Activated CD4-positive, alpha-beta T cell treated with anti-CD3 and anti-CD28 coated beads, Interleukin-2, amount 50 U/mL, for 48 hours (primary cell): ENCODE data around the gene SHLD3.
"Not testable (repeated sequence)": the region's sequence is repeated elsewhere in the genome, so short reads cannot be mapped to it uniquely, and the experiment has no call there.

ENCODE experiments used
- DNase-seq, 2 experiments: peaks; one replicate each; pipeline ENCODE4 v3.0.0-alpha.2; 2020

SHLD3 gene, protein sequence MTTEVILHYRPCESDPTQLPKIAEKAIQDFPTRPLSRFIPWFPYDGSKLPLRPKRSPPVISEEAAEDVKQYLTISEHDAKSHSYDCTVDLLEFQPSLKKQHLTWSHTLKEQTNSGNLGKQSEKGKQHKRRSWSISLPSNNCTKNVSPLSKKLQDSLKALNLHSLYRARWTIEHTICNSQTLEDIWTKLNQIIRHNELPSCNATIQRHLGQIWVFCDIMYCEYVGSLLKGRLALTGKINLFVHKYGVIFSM

DNA sequence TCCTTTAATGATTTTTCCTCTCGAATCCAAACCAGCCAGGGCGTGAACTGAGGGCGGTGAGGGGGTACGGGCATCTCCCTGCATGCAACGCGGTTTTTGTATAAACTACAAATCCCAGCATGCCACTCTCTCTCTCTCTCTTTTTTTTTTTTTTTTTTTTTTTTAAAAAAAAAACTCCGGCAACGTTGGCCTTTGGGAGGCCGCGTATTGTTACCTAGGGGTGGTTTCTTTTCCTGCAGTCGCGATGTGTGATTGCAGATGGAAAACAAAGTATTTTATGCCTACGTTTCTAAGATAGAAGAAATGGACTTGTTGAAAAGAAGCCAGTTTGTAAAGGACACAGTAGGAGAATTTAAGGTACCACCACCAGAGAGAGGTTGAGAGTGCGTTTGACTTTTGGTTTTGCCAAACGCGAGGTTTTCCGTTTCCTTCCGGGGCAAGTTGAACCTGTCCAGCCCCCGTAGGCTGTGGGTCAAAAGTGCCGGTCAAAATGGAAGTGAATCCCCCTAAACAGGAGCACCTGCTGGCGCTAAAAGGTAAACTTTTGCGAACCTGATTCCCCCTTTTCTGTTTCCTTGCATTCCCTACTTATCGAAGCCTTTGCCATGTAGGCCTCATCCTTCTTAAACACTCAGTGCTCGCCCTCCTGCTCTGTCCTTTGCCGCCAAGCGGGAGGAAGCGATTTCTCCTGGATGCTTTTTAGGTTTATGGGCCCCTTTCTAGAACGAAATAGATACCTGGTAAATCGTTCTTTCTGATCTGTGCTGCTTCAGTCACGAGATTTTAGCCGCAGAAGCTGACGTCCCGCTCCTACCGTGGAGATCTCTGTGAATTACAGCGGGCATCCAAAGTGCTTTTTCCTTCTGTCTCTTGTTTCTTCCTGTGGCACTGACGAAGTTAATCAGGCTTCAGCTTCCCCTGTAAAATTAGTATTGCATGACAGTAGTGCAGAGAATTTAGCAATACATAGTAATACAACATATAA lies at the start of gene SHLD3, which contains the start of gene TRAPPC13:
TSS of gene SHLD3 (plus strand) at position 457 of the 985 bp plus-strand sequence. CDS start 4,561 bp downstream, outside the sequence.
TSS of gene TRAPPC13 (plus strand) at position 457 of the 985 bp plus-strand sequence. CDS start at position 491, 34 bp downstream.
- DNase-seq, result peak; percentile 75 to 79

DNA sequence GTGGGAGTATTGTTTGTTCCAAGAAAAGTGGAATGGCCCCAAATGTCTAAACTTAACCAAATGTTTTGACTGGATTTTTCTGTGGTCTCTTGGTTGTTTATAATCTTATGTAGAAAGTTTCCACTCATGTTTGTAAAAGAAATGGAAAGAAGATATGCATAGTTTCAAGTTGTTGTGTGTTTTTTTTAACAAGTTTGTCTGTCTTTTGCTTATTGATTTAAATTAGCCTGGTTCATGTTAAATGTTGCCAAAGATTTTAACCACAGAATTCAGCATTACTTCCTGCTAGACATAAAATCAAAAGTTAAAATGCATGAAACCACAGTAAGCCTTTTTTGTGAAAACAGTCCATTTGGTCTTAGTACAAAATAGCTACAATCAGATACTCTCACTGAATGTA lies 47.7 kb upstream of the SHLD3 start:
- DNase-seq, result no peak

DNA sequence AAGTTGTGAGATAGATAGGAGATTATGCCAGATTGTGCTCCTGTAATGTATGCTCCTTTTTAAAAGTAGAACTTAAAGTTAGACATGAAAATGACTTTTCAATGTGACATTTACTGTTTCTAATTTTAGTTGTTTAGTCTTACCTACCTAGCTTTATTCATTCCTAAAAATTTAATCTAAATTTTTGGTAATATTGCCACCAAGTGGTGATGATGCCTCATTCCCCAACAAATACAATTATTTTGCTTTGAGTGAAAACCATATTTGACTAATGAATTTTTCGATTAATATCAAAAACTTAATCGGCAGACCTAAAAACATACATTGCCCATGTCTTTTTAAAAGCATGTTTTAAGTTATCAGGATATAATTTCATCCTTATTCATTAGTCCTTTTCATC lies 36.1 kb upstream of the SHLD3 start:
- no peak for DNase-seq

DNA sequence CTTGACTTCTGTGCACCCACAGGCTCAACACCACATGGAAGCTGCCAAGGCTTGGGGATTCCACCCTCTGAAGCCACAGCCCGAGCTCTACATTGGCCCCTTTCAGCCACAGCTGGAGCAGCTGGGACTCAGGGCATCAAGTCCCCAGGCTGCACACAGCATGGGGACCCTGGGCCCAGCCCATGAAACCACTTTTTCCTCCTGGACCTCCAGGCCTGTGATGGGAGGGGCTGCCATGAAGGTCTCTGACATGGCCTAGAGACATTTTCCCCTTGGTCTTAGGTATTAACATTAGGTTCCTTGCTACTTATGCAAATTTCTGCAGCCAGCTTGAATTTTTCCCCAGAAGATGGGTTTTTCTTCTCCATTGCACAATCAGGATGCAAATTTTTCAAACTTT lies 23.1 kb upstream of the SHLD3 start:
- not testable (repeated sequence) for DNase-seq

DNA sequence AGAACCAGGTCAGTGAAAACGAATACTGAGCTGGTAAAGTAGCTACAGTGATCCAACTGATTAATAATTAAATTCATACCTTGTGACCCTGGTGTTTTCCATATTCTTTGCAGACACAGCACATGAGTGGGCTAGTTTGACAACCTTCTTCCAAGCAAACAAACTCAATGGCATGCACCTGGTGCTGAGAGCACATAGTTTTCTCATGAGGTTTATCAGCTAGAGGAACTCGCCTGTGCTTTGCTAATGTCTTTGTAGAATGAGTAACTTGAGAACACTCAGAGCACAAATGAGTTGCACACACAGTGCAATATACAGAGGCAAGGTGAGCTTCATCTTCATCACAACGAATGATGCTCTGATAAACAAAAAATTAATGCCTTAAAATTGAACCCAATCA lies 13.3 kb upstream of the SHLD3 start:
- DNase-seq, result no peak

DNA sequence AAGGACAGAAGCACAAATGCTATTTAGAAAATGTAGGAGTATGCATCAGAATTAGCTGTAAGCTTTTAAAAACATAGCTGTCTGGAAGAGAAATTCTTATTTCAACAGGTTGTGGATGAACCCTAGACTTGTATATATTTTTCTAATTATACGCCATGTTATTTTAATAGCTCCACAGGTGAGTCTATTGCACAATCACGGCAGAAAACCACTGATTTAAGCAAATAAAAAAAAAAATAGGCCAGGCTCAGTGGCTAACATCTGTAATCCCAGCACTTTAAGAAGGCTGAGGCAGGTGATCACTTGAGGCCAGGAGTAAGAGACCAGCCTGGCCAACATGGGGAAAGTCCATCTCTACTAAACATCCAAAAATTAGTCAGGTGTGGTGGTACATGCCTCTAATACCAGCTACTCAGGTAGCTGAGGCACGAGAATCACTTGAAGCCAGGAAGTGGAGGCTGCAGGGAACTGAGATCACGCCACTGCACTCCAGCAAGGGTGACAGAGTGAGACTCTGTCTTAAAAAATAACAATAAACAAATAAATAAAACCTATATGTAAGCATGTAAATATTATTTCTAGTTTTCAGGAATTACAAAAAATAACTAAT lies 12.4 kb upstream of the SHLD3 start:
- DNase-seq, result no peak

DNA sequence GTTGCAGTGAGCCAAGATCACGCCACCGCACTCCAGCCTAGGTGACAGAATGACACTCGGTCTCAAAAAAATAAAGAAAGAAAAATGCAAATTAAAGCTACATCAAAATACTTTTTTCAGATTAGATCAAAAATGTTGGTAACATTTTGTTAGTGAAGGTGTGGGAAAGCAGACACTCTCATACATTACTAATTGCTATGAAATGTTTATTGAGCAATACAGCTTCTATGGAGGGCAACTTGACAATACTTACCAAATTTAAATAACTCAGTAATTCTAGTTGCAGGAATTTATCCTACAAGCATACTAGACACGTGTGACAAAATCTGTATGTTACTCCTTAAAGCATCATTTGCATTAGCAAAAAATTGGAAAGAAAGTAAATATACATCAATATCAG lies 4.8 kb upstream of the SHLD3 start:
- DNase-seq, result no peak

DNA sequence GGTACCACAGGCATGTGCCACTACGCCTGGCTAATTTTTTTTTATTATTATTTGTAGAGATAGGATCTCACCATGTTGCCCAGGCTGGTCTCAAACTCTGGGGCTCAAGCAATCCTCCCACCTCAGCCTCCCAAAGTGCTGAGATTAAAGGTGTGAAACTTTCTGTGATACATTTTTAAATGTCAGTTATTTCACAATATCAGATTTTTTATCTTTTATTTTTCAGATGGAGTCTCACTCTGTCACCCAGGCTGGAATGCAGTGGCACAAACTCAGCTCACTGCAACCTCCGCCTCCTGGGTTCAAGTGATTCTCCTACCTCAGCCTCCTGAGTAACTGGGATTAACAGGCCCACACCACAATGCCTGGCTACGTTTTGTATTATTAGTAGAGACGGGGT lies 2.9 kb upstream of the SHLD3 start:
- DNase-seq, result not testable (repeated sequence)

DNA sequence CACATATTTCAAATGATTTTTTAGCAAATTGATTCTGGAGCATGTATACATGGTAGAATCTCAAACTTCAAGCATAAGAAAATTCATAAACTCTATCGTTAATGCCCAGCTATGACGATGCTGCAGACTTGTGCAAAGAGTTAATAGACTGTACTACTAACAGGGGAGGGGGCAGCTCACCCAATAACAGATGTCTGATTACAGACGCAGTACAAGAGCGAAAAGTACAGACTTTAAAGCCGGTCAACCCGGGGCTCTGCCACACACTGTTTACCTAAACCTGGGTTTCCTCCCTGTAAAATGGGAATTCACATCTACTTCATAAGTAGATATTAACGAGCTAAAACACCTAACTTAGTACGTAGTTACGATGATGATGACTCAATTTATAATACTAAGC lies 1.3 kb upstream of the SHLD3 start:
- DNase-seq, result no peak

DNA sequence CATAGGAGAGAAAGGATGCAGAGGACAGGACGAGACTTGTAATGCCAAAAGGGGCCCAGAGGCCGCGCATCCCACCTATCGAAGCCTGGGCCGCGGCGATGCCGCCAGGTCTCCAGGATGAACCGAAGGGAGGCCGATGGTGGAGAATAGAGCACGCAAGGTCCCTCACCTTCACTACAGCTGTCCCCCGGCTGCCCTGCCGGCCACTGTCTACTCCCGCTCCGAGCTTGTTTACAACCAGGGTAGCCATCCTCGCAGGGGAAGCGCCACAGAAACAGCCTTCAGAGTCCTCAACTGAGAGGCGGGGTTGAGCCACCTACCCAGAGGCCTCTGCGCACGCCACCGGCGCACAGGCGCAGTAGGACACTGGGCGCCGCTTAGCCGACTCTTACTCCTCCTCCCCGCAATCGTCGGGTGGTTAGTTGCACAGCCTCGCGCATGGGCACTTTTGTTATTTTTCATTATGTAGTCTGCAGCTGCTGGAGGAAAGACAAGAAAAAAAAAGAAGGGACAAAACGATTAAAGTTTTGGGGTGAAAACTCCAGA lies 729 bp upstream of the SHLD3 start, which contains the start of gene TRIM23:
TSS of gene TRIM23 (minus strand) at position 309 of the 546 bp plus-strand sequence. CDS start at position 250, 59 bp downstream.
- peak; percentile 86 to 90 for DNase-seq

DNA sequence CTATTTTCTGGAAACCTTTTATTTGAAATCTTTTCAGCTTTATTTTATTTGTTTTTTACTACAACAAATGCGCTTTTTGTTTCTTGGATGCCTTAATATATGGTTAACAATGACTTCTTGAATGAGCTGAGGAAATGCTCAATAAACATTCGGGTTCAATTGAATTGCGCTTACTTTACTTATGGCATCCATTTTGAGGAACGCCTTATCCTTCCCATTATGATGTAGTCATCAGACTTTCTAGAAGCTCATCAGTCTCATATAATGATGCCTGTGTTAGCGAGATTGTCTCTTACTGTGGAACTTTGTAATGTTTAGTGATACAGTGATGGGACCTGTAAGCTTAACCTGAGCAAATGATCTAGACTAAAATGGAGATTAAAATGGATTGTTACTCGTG lies 916 bp downstream of the SHLD3 start:
- DNase-seq, result no peak

DNA sequence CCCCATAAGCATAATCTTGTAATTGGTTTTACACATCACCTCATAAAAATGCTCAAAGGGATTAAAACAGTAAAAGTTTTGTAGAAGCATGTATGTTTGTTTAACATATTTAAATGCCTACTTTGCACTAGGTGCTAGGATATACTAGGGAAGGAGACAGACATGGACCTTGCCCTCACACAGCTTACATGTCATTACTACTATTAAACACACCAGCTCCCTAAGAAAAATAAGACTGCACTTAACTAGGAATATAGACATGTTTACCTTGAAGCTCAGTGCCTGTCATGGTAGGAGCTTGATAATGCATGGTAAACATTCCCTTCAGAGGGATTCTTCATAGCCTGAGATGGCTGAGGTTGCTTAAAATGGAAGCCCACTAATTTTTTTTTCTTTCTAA lies 6.2 kb downstream of the SHLD3 start:
- no peak for DNase-seq

DNA sequence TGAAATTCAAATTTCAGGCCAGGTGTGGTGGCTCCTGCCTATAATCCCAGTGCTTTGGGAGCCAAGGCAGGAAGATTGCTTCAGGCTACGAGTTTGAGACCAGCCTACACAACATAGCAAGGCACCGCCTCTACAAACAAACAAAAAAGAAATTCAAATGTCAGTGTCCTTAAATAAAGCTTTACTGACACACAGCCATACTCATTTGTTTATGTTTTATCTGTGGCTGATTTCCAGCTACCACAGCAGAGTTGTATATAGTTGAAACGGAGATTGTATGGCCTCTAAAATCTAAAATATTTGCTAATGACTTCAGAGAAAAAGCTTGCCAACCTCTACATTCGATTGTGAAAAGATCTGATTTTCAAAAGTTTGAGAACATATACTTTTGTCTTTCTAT lies 15.4 kb downstream of the SHLD3 start:
- no peak for DNase-seq

DNA sequence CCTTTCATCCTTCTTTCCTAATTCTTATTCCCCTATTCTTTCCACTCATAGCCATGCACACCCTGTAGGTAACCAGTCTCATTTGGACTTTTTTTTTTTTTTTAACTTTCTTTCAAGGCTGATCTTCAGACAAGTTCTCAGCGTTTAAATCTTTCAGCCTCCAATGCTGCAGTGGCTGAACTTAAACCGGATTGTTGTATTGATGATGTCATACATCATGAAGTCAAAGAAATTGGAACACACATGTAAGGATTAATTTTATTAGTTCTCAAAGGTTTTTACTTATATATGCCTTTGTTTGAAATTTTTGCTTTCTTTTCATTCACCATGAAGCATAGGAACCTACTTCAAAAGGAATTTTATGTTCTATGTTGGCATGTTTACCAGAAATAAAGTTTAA lies 22.1 kb downstream of the SHLD3 start:
- DNase-seq, result no peak

DNA sequence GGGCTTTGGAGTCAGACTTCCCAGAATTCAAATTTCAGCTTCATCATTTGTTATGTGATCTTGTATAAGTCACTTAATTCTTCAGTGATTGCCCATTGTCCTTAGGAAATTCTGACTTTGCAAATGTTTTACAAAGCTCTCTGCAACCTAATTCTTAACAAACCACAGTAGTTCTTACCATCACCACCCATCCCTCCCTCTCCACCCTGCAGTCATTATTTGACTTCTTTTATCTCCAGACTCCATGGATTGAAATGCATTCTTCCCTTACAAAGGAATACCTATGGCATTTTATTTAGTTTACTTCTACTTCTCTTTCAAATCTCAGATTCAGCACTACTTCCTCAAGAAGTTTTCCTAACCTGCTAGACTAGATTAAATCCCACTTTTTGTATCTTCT lies 23.1 kb downstream of the SHLD3 start:
- DNase-seq, result no peak

DNA sequence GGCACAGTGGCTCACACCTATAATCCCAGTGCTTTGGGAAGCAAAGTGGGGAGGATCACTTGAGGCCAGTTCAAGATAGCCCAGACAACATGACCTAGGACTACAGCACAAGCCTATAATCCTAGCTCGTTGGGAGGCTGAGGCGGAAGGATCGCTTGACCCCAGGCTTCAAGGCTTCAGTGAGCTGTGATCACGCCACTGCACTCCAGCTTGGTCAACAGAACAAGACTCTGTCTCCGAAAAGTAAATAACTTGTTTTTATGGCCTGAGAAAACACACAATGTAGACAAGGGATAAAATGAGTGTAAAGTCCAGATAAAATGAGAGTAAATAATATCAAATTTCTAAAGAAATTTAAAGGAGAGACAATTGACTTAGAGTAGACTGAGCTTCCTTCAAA lies 26.3 kb downstream of the SHLD3 start:
- DNase-seq, result no peak

DNA sequence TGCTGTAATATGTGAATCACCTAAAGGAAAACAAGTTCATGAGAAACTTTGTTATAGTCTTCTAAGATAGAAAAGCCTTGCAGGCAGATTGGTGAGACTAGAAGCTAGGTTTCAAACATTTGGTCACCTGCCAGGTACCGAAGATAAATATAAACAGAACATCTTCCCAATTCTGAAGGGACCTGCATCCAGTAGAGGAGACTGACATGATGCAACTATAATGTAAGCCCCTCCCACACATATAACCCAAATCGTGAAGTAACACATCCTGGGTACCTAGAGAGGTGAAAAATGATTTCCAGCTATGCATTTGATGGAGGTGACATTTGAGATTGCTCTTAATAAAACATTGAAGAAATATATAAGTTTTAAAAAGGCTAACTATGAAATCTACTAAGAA lies 29.9 kb downstream of the SHLD3 start:
- no peak for DNase-seq

DNA sequence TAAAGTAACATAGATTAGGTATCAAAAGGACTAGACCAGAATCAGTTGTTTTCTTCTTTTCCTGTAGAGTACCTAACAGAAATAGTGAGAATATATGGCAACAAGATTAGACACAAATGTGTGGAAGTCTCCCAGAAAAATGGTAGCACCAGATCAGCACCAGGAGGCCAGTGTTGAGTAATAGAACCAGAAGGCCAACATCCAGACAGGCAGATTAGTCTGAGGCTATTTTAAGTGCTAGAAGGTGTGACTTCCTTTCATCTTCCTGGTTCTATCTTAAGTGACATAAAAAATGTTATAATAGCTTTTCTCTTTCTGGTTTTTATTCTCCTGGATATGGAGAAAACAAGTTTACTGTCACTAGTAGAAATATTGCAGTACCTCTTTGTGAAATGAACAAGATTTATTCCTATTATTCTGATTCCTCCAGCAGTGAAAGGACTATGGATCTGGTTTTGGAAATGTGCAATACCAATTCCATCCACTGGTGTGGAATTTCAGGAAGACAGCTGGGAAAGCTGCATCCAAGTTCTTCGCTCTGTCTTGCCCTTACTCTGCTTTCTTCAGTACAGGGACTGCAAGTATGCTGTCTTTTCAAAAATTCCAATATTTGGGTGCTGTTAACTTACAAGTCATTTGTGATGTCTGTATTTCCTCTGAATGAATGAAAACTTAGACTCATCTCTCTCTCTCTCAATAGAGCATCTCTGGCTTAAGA lies 39.1 kb downstream of the SHLD3 start:
- DNase-seq, result no peak

DNA sequence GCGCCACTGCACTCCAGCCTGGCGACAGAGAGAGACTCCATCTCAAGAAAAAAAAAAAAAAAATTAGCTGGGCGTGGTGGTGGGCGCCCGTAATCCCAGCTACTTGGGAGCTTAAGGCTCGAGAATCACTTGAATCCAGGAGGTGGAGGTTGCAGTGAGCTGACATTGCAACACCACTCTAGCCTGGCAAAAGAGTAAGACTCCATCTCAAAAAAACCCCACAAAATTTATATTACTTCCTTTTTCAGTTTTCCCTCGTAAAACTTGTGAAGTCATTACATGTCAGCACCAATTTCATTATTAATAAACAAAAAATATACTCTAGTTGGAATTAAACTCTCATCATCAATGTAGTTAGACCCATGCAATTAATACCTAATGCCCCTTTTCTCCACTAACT lies 43.9 kb downstream of the SHLD3 start:
- DNase-seq, result no peak

DNA sequence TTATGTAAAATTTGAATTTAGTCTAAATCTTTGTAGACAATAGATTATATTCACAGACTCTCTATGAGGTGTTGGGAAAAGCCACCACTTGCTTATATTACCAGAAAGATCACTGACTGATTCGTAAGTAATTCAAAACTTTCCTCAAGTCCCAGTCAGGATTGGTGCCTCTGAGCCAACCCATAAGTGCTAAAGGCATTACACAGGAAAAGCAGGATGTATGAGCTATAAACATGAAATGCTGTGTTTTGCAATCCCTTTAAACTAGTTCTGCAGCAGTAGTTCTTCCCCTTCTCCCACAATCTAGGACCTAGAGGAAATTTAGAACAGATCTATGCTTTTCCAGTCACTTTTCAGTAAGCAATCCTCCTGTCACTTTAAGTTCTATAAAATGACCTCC lies 48.0 kb downstream of the SHLD3 start:
- DNase-seq, result no peak

DNA sequence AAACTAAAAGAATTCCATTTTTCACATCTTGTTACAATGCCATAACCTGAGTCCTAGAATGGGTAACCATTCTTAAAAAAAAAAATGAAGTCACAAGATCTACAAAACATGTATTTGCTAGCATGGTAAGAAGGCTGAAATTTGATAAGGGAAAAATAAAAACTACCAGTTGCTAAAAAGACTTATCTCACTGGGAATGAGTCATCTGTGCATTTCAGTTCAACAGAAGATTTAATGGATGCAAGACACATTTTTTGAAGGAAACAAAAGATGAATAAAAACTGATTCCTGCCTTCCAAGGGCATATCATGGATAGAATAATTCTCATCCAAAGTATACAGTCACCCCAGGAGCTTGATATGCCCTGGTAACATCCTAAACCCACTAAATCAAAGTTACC lies 49.9 kb downstream of the SHLD3 start:
- DNase-seq, result no peak

DNA sequence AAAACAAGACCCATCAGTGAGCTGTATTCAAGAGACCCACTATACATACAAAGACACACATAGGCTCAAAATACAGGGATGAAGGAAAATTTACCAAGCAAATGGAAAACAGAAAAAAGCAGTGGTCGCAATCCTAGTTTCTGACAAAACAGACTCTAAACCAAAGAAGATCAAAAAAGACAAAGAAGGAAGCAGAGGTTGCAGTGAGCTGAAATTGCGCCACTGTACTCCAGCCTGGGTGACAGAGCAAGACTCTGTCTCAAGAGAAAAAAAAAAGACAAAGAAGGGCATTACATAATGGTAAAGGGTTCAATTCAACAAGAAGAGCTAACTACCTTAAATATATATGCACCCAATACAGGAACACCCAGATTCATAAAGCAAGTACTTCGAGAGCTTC lies 51.2 kb downstream of the SHLD3 start:
- not testable (repeated sequence) for DNase-seq
